ENCODE data around the gene CFAP107.
"Not testable (repeated sequence)": the region's sequence is repeated elsewhere in the genome, so short reads cannot be mapped to it uniquely, and the experiment has no call there.

Gene CFAP107

GRCh38 chr1:12745992-12746323 is at the start of gene CFAP107:
CFAP107 (plus strand) TSS chr1:12746200; CDS start chr1:12746431, 231 bp downstream.
- Histone ChIP-seq H3K4me1 (ENCODE audit: control insufficient read depth, insufficient read depth, low read length) (no peaks in the 10 kb centered on the region), H3K4me3 (ENCODE audit: low read length) (no peak within 1 kb of the TSS), H3K36me3 (ENCODE audit: control insufficient read depth, insufficient read depth, low read length) (no peaks in the 10 kb centered on the region), H3K9me3 (ENCODE audit: control insufficient read depth, low read length) (no peaks in the 10 kb centered on the region), H3K27me3 (ENCODE audit: control insufficient read depth, insufficient read depth, low read length) (no peaks in the 10 kb centered on the region), H3K9ac (ENCODE audit: low read length) (no peak within 1 kb of the TSS)

GRCh38 chr1:12696658-12697057 is 49.3 kb upstream of the CFAP107 start:
- H3K27me3 ChIP-seq (ENCODE audit: control insufficient read depth, insufficient read depth, low read length), result no peaks in the 10 kb centered on the region
- H3K36me3 ChIP-seq (ENCODE audit: control insufficient read depth, insufficient read depth, low read length), result no peaks in the 10 kb centered on the region

GRCh38 chr1:12697397-12697796 is 48.6 kb upstream of the CFAP107 start:
- Histone ChIP-seq H3K9me3 (ENCODE audit: control insufficient read depth, low read length) (no peaks in the 10 kb centered on the region), H3K4me1 (ENCODE audit: control insufficient read depth, insufficient read depth, low read length) (no peaks in the 10 kb centered on the region), H3K36me3 (ENCODE audit: control insufficient read depth, insufficient read depth, low read length) (no peaks in the 10 kb centered on the region), H3K9ac (ENCODE audit: low read length) (no peak overlapping the region), H3K4me3 (ENCODE audit: low read length) (no peak overlapping the region), H3K27me3 (ENCODE audit: control insufficient read depth, insufficient read depth, low read length) (no peaks in the 10 kb centered on the region)

More at GRCh38 chr1:12696658-12697057, 49.3 kb upstream of the CFAP107 start:
- no peaks in the 10 kb centered on the region for H3K4me1 ChIP-seq (ENCODE audit: control insufficient read depth, insufficient read depth, low read length)
- H3K9me3 ChIP-seq (ENCODE audit: control insufficient read depth, low read length), result no peaks in the 10 kb centered on the region
- no peak overlapping the region for H3K4me3 ChIP-seq (ENCODE audit: low read length)
- no peak overlapping the region for H3K9ac ChIP-seq (ENCODE audit: low read length)

GRCh38 chr1:12703821-12704451 is 42.1 kb upstream of the CFAP107 start:
- H3K9me3 ChIP-seq (ENCODE audit: control insufficient read depth, low read length), result no peaks in the 10 kb centered on the region
- H3K36me3 ChIP-seq (ENCODE audit: control insufficient read depth, insufficient read depth, low read length), result no peaks in the 10 kb centered on the region
- no peaks in the 10 kb centered on the region for H3K27me3 ChIP-seq (ENCODE audit: control insufficient read depth, insufficient read depth, low read length)
- H3K4me3 ChIP-seq (ENCODE audit: low read length), result no peak overlapping the region
- H3K9ac ChIP-seq (ENCODE audit: low read length), result no peak overlapping the region
- H3K4me1 ChIP-seq (ENCODE audit: control insufficient read depth, insufficient read depth, low read length), result no peaks in the 10 kb centered on the region

GRCh38 chr1:12706061-12706460 is 39.9 kb upstream of the CFAP107 start:
- no peaks in the 10 kb centered on the region for H3K9me3 ChIP-seq (ENCODE audit: control insufficient read depth, low read length)
- no peaks in the 10 kb centered on the region for H3K4me1 ChIP-seq (ENCODE audit: control insufficient read depth, insufficient read depth, low read length)
- no peaks in the 10 kb centered on the region for H3K36me3 ChIP-seq (ENCODE audit: control insufficient read depth, insufficient read depth, low read length)
- H3K9ac ChIP-seq (ENCODE audit: low read length), result no peak overlapping the region
- H3K4me3 ChIP-seq (ENCODE audit: low read length), result no peak overlapping the region
- H3K27me3 ChIP-seq (ENCODE audit: control insufficient read depth, insufficient read depth, low read length), result no peaks in the 10 kb centered on the region

GRCh38 chr1:12708396-12709090 is 37.5 kb upstream of the CFAP107 start:
- Histone ChIP-seq H3K4me1 (ENCODE audit: control insufficient read depth, insufficient read depth, low read length) (no peaks in the 10 kb centered on the region), H3K9ac (ENCODE audit: low read length) (no peak overlapping the region), H3K27me3 (ENCODE audit: control insufficient read depth, insufficient read depth, low read length) (no peaks in the 10 kb centered on the region), H3K9me3 (ENCODE audit: control insufficient read depth, low read length) (no peaks in the 10 kb centered on the region), H3K4me3 (ENCODE audit: low read length) (no peak overlapping the region), H3K36me3 (ENCODE audit: control insufficient read depth, insufficient read depth, low read length) (no peaks in the 10 kb centered on the region)

- Histone ChIP-seq H3K36me3 (ENCODE audit: control insufficient read depth, insufficient read depth, low read length) (no peaks in the 10 kb centered on the region), H3K27me3 (ENCODE audit: control insufficient read depth, insufficient read depth, low read length) (no peaks in the 10 kb centered on the region), H3K9me3 (ENCODE audit: control insufficient read depth, low read length) (no peaks in the 10 kb centered on the region), H3K9ac (ENCODE audit: low read length) (no peak overlapping the region), H3K4me1 (ENCODE audit: control insufficient read depth, insufficient read depth, low read length) (no peaks in the 10 kb centered on the region), H3K4me3 (ENCODE audit: low read length) (no peak overlapping the region)
Observed at GRCh38 chr1:12709091-12709491, 36.9 kb upstream of the CFAP107 start.

- Histone ChIP-seq H3K36me3 (ENCODE audit: control insufficient read depth, insufficient read depth, low read length) (no peaks in the 10 kb centered on the region), H3K4me1 (ENCODE audit: control insufficient read depth, insufficient read depth, low read length) (no peaks in the 10 kb centered on the region), H3K9me3 (ENCODE audit: control insufficient read depth, low read length) (no peaks in the 10 kb centered on the region), H3K4me3 (ENCODE audit: low read length) (no peak overlapping the region), H3K27me3 (ENCODE audit: control insufficient read depth, insufficient read depth, low read length) (no peaks in the 10 kb centered on the region), H3K9ac (ENCODE audit: low read length) (no peak overlapping the region)
Observed at GRCh38 chr1:12709696-12710095, 36.3 kb upstream of the CFAP107 start.

- no peaks in the 10 kb centered on the region for H3K27me3 ChIP-seq (ENCODE audit: control insufficient read depth, insufficient read depth, low read length)
- H3K4me3 ChIP-seq (ENCODE audit: low read length), result no peak overlapping the region
- H3K36me3 ChIP-seq (ENCODE audit: control insufficient read depth, insufficient read depth, low read length), result no peaks in the 10 kb centered on the region
- no peaks in the 10 kb centered on the region for H3K4me1 ChIP-seq (ENCODE audit: control insufficient read depth, insufficient read depth, low read length)
- no peaks in the 10 kb centered on the region for H3K9me3 ChIP-seq (ENCODE audit: control insufficient read depth, low read length)
- no peak overlapping the region for H3K9ac ChIP-seq (ENCODE audit: low read length)
Observed at GRCh38 chr1:12711536-12711935, 34.5 kb upstream of the CFAP107 start.

- no peaks in the 10 kb centered on the region for H3K27me3 ChIP-seq (ENCODE audit: control insufficient read depth, insufficient read depth, low read length)
- H3K9ac ChIP-seq (ENCODE audit: low read length), result no peak overlapping the region
- no peaks in the 10 kb centered on the region for H3K36me3 ChIP-seq (ENCODE audit: control insufficient read depth, insufficient read depth, low read length)
- H3K4me1 ChIP-seq (ENCODE audit: control insufficient read depth, insufficient read depth, low read length), result no peaks in the 10 kb centered on the region
- H3K4me3 ChIP-seq (ENCODE audit: low read length), result no peak overlapping the region
- no peaks in the 10 kb centered on the region for H3K9me3 ChIP-seq (ENCODE audit: control insufficient read depth, low read length)
Observed at GRCh38 chr1:12712076-12712475, 33.9 kb upstream of the CFAP107 start.

GRCh38 chr1:12712929-12713328 is 33.1 kb upstream of the CFAP107 start:
- H3K9me3 ChIP-seq (ENCODE audit: control insufficient read depth, low read length), result no peaks in the 10 kb centered on the region
- H3K4me3 ChIP-seq (ENCODE audit: low read length), result no peak overlapping the region
- H3K36me3 ChIP-seq (ENCODE audit: control insufficient read depth, insufficient read depth, low read length), result no peaks in the 10 kb centered on the region
- no peaks in the 10 kb centered on the region for H3K4me1 ChIP-seq (ENCODE audit: control insufficient read depth, insufficient read depth, low read length)
- no peaks in the 10 kb centered on the region for H3K27me3 ChIP-seq (ENCODE audit: control insufficient read depth, insufficient read depth, low read length)
- H3K9ac ChIP-seq (ENCODE audit: low read length), result no peak overlapping the region

- not testable (repeated sequence) for H3K9me3 ChIP-seq (ENCODE audit: control insufficient read depth, low read length); H3K4me1 ChIP-seq (ENCODE audit: control insufficient read depth, insufficient read depth, low read length); H3K27me3 ChIP-seq (ENCODE audit: control insufficient read depth, insufficient read depth, low read length); H3K4me3 ChIP-seq (ENCODE audit: low read length); H3K36me3 ChIP-seq (ENCODE audit: control insufficient read depth, insufficient read depth, low read length); H3K9ac ChIP-seq (ENCODE audit: low read length)
Observed at GRCh38 chr1:12713651-12714050, 32.3 kb upstream of the CFAP107 start.
